Activated CD4-positive, alpha-beta T cell treated with anti-CD3 and anti-CD28 coated beads, Interleukin-2, Interleukin-4, amounts not matched to agents 100 ng/mL and 50 ng/mL, durations not matched to agents 16 hours and 8 hours (primary cell): Measurements from ENCODE around the gene DNAJC18.
"Not testable (repeated sequence)": the region's sequence is repeated elsewhere in the genome, so short reads cannot be mapped to it uniquely, and the experiment has no call there.

Source experiments
- DNase-seq: peaks from one replicate; pipeline ENCODE4 v3.0.0-alpha.2; 2020; ENCODE audit warnings: low spot score

The DNAJC18 gene

GRCh38 chr5:139426203-139426885 is 13.0 kb downstream of the DNAJC18 start:
- no peak for DNase-seq

- no peak for DNase-seq
Observed at GRCh38 chr5:139425497-139425896, 13.8 kb downstream of the DNAJC18 start.

- DNase-seq: peak; percentile 85
Observed at GRCh38 chr5:139422307-139422893, 16.9 kb downstream of the DNAJC18 start.

GRCh38 chr5:139419226-139420192 is 19.8 kb downstream of the DNAJC18 start:
- no peak for DNase-seq

- DNase-seq: no peak
Observed at GRCh38 chr5:139418793-139419192, 20.5 kb downstream of the DNAJC18 start.

- no peak for DNase-seq
Observed at GRCh38 chr5:139417214-139417613, 22.1 kb downstream of the DNAJC18 start.

- no peak for DNase-seq
Observed at GRCh38 chr5:139416651-139417050, 22.7 kb downstream of the DNAJC18 start.

- DNase-seq: no peak
Observed at GRCh38 chr5:139415869-139416268, 23.5 kb downstream of the DNAJC18 start.

GRCh38 chr5:139415221-139415861 is 24.0 kb downstream of the DNAJC18 start:
- DNase-seq: peak; percentile 81

GRCh38 chr5:139414581-139415130 is 24.7 kb downstream of the DNAJC18 start:
- no peak for DNase-seq

GRCh38 chr5:139413963-139414362 is 25.4 kb downstream of the DNAJC18 start:
- no peak for DNase-seq

- no peak for DNase-seq
Observed at GRCh38 chr5:139413153-139413552, 26.2 kb downstream of the DNAJC18 start.

GRCh38 chr5:139410993-139411828 is 28.1 kb downstream of the DNAJC18 start:
- no peak for DNase-seq

GRCh38 chr5:139410121-139410992 is 29.0 kb downstream of the DNAJC18 start:
- DNase-seq: no peak

GRCh38 chr5:139409116-139409515 is 30.2 kb downstream of the DNAJC18 start:
- not testable (repeated sequence) for DNase-seq

- no peak for DNase-seq
Observed at GRCh38 chr5:139408191-139408590, 31.1 kb downstream of the DNAJC18 start.

GRCh38 chr5:139407517-139407916 is 31.8 kb downstream of the DNAJC18 start:
- DNase-seq: no peak

- no peak for DNase-seq
Observed at GRCh38 chr5:139406963-139407362, 32.4 kb downstream of the DNAJC18 start.

- no peak for DNase-seq
Observed at GRCh38 chr5:139404484-139404840, 34.9 kb downstream of the DNAJC18 start.
